HepG2 (cell line): ENCODE measurements around the gene DDX23. TPM values are rescaled to one million over a fixed set of nuclear protein-coding genes. Genes with fewer than 3 reads are reported as not detected.

ENCODE experiments used
- ATF7-NPFF ChIP-seq: sonication (generic); formaldehyde crosslinking; IDR thresholded peaks from 2 replicates; pipeline ENCODE4 v1.8.1; 2023; ENCODE audit warnings: mild to moderate bottlenecking, low read depth, missing genetic modification reagents, moderate library complexity
- CENPBD1 ChIP-seq: sonication (generic); formaldehyde crosslinking; IDR thresholded peaks from 2 replicates; pipeline ENCODE4 v1.8.0; 2022; ENCODE audit warnings: missing genetic modification reagents, low read depth, mild to moderate bottlenecking, borderline replicate concordance
- HNF4A ChIP-seq: sonication (generic); formaldehyde crosslinking; IDR thresholded peaks from 2 replicates; pipeline ENCODE4 v1.4.0; 2020; ENCODE audit warnings: missing genetic modification reagents
- MTA1 ChIP-seq: sonication (generic); formaldehyde crosslinking; IDR thresholded peaks from 2 replicates; pipeline ENCODE4 v1.4.0; 2020; ENCODE audit warnings: missing genetic modification reagents, mild to moderate bottlenecking, borderline replicate concordance
- MTF1 ChIP-seq: sonication (generic); formaldehyde crosslinking; IDR thresholded peaks from 2 replicates; pipeline ENCODE4 v1.5.0; 2020; ENCODE audit warnings: missing genetic modification reagents
- RARG ChIP-seq: sonication (generic); formaldehyde crosslinking; IDR thresholded peaks from 2 replicates; pipeline ENCODE4 v1.4.0; 2020; ENCODE audit warnings: low read depth, mild to moderate bottlenecking, missing genetic modification reagents
- ZMYM3 ChIP-seq: sonication (generic); formaldehyde crosslinking; IDR thresholded peaks from 2 replicates; pipeline ENCODE4 v1.5.1; 2020; ENCODE audit warnings: mild to moderate bottlenecking, missing genetic modification reagents
- ZNF138 ChIP-seq: sonication (generic); formaldehyde crosslinking; IDR thresholded peaks from 2 replicates; pipeline ENCODE4 v1.5.0; 2020; ENCODE audit warnings: mild to moderate bottlenecking, low read depth, missing genetic modification reagents
- ZNF720 ChIP-seq: sonication (generic); formaldehyde crosslinking; IDR thresholded peaks from 2 replicates; pipeline ENCODE4 v1.4.0; 2020; ENCODE audit warnings: missing genetic modification reagents
- polyA plus RNA-seq, 8 experiments: library from polyadenylated mRNA; depleted of rRNA in 3 of 8; stranded (reverse) in 7 of 8; unstranded in 1 of 8; fragments of >200 nt; fragmentation: Illumina TruSeq in 4 of 8; extraction: Trizol in 4 of 8; gene quantifications; 2 replicates each; pipeline versions ENCODE4 v1.2.1 to v1.2.3, GENCODE V29; 2011 to 2016; ENCODE audit warnings: low read depth in 4 of 8, missing spikeins in 1 of 8, mixed read lengths in 1 of 8; ENCODE audit not compliant: insufficient read depth in 1 of 8
- total RNA-seq, 5 experiments: library from RNA; depleted of rRNA; stranded (reverse); fragments of >200 nt; fragmentation: Illumina TruSeq; extraction: Trizol; gene quantifications; 2 replicates each; pipeline ENCODE4 v1.2.3, GENCODE V29; 2016; ENCODE audit warnings: low read depth in 1 of 5
- TF ChIP-seq, protein P1 (sequence below): sonication (generic); formaldehyde crosslinking; IDR thresholded peaks from 2 replicates; pipeline ENCODE4 v1.5.0; 2020; ENCODE audit warnings: mild to moderate bottlenecking, missing genetic modification reagents, borderline replicate concordance
- TF ChIP-seq, protein P2 (sequence below): sonication (generic); formaldehyde crosslinking; conservative IDR thresholded peaks from 2 replicates; pipeline ENCODE4 v1.8.1; 2023; ENCODE audit warnings: missing genetic modification reagents
- TF ChIP-seq, protein P3 (sequence below): sonication (generic); formaldehyde crosslinking; IDR thresholded peaks from 2 replicates; pipeline ENCODE4 v1.5.1; 2020; ENCODE audit warnings: mild to moderate bottlenecking, missing genetic modification reagents, moderate library complexity
- TF ChIP-seq, protein P4 (sequence below): sonication (generic); formaldehyde crosslinking; IDR thresholded peaks from 2 replicates; pipeline ENCODE4 v1.9.0; 2022; ENCODE audit warnings: missing genetic modification reagents, mild to moderate bottlenecking, borderline replicate concordance

The DDX23 gene
- total and polyA plus RNA-seq, 2 of the 13 experiments (the other 11 are each of a cell fraction or from before 2014, with no cell fraction given), result 35.7 to 90.0 TPM

GRCh38 chr12:48810903-48811431 is 41.0 kb downstream of the DDX23 start (continued):
- TF ChIP-seq, protein P1, sequence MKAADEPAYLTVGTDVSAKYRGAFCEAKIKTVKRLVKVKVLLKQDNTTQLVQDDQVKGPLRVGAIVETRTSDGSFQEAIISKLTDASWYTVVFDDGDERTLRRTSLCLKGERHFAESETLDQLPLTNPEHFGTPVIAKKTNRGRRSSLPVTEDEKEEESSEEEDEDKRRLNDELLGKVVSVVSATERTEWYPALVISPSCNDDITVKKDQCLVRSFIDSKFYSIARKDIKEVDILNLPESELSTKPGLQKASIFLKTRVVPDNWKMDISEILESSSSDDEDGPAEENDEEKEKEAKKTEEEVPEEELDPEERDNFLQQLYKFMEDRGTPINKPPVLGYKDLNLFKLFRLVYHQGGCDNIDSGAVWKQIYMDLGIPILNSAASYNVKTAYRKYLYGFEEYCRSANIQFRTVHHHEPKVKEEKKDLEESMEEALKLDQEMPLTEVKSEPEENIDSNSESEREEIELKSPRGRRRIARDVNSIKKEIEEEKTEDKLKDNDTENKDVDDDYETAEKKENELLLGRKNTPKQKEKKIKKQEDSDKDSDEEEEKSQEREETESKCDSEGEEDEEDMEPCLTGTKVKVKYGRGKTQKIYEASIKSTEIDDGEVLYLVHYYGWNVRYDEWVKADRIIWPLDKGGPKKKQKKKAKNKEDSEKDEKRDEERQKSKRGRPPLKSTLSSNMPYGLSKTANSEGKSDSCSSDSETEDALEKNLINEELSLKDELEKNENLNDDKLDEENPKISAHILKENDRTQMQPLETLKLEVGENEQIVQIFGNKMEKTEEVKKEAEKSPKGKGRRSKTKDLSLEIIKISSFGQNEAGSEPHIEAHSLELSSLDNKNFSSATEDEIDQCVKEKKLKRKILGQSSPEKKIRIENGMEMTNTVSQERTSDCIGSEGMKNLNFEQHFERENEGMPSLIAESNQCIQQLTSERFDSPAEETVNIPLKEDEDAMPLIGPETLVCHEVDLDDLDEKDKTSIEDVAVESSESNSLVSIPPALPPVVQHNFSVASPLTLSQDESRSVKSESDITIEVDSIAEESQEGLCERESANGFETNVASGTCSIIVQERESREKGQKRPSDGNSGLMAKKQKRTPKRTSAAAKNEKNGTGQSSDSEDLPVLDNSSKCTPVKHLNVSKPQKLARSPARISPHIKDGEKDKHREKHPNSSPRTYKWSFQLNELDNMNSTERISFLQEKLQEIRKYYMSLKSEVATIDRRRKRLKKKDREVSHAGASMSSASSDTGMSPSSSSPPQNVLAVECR, result peak; percentile 49; the same call in 1 of the 2 replicates
- TF ChIP-seq ZNF138 (CRISPR knock-in tag) (no peak), ZMYM3 (CRISPR knock-in tag) (0 out of 2 replicates have a peak, but pooled peaks have one; percentile 19), HNF4A (CRISPR knock-in tag) (peak; percentile 60), RARG (CRISPR knock-in tag) (no peak), ZNF720 (no peak), ATF7-NPFF (CRISPR knock-in tag) (0 out of 2 replicates have a peak, but pooled peaks have one; percentile 43), MTA1 (peak; percentile 77; the same call in 1 of the 2 replicates), CENPBD1 (CRISPR knock-in tag) (no peak), MTF1 (CRISPR knock-in tag) (no peak)
- TF ChIP-seq, protein P2, sequence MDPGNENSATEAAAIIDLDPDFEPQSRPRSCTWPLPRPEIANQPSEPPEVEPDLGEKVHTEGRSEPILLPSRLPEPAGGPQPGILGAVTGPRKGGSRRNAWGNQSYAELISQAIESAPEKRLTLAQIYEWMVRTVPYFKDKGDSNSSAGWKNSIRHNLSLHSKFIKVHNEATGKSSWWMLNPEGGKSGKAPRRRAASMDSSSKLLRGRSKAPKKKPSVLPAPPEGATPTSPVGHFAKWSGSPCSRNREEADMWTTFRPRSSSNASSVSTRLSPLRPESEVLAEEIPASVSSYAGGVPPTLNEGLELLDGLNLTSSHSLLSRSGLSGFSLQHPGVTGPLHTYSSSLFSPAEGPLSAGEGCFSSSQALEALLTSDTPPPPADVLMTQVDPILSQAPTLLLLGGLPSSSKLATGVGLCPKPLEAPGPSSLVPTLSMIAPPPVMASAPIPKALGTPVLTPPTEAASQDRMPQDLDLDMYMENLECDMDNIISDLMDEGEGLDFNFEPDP (CRISPR knock-in tag), result no peak
- TF ChIP-seq, protein P3, sequence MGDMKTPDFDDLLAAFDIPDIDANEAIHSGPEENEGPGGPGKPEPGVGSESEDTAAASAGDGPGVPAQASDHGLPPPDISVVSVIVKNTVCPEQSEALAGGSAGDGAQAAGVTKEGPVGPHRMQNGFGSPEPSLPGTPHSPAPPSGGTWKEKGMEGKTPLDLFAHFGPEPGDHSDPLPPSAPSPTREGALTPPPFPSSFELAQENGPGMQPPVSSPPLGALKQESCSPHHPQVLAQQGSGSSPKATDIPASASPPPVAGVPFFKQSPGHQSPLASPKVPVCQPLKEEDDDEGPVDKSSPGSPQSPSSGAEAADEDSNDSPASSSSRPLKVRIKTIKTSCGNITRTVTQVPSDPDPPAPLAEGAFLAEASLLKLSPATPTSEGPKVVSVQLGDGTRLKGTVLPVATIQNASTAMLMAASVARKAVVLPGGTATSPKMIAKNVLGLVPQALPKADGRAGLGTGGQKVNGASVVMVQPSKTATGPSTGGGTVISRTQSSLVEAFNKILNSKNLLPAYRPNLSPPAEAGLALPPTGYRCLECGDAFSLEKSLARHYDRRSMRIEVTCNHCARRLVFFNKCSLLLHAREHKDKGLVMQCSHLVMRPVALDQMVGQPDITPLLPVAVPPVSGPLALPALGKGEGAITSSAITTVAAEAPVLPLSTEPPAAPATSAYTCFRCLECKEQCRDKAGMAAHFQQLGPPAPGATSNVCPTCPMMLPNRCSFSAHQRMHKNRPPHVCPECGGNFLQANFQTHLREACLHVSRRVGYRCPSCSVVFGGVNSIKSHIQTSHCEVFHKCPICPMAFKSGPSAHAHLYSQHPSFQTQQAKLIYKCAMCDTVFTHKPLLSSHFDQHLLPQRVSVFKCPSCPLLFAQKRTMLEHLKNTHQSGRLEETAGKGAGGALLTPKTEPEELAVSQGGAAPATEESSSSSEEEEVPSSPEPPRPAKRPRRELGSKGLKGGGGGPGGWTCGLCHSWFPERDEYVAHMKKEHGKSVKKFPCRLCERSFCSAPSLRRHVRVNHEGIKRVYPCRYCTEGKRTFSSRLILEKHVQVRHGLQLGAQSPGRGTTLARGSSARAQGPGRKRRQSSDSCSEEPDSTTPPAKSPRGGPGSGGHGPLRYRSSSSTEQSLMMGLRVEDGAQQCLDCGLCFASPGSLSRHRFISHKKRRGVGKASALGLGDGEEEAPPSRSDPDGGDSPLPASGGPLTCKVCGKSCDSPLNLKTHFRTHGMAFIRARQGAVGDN, result peak; percentile 22; the same call in 1 of the 2 replicates
- TF ChIP-seq, protein P4, sequence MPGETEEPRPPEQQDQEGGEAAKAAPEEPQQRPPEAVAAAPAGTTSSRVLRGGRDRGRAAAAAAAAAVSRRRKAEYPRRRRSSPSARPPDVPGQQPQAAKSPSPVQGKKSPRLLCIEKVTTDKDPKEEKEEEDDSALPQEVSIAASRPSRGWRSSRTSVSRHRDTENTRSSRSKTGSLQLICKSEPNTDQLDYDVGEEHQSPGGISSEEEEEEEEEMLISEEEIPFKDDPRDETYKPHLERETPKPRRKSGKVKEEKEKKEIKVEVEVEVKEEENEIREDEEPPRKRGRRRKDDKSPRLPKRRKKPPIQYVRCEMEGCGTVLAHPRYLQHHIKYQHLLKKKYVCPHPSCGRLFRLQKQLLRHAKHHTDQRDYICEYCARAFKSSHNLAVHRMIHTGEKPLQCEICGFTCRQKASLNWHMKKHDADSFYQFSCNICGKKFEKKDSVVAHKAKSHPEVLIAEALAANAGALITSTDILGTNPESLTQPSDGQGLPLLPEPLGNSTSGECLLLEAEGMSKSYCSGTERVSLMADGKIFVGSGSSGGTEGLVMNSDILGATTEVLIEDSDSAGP, result peak; percentile 33; the same call in 1 of the 2 replicates
